Measurements from ENCODE around the gene CDCA4.
A peak's percentile ranks its signal among the peaks of the same experiment; 100 is the strongest.
"Not testable (repeated sequence)": the region's sequence is repeated elsewhere in the genome, so short reads cannot be mapped to it uniquely, and the experiment has no call there.

The CDCA4 gene

GRCh38 chr14:105042813-105043212 lies 21.9 kb upstream of the CDCA4 start:
- H3K4ac ChIP-seq (ENCODE audit: low read depth in 1 of 2, low read length in 2 of 2) = no peak overlapping the region
- no peak overlapping the region for H3K27ac ChIP-seq (ENCODE audit: low read length, poor library complexity, severe bottlenecking)
- no peak overlapping the region for H3K23ac ChIP-seq (ENCODE audit: low read length in 2 of 2)
- peak overlapping the region; percentile 55 for H2AK5ac ChIP-seq (ENCODE audit: low read length, severe bottlenecking)
- H3K9ac ChIP-seq (ENCODE audit: low read length) = no peak overlapping the region
- H4K91ac ChIP-seq (ENCODE audit: low read length) = peak overlapping the region; percentile 41
- no peak overlapping the region for H3K18ac ChIP-seq (ENCODE audit: low read depth in 1 of 2, low read length in 2 of 2)
- no peaks in the 10 kb centered on the region for H3K79me1 ChIP-seq (replicated peaks; ENCODE audit: low read length, poor library complexity, severe bottlenecking)
- no peak overlapping the region for H3K4me2 ChIP-seq (ENCODE audit: low read length, poor library complexity, severe bottlenecking)
- H3K9me3 ChIP-seq (ENCODE audit: control insufficient read depth, low read length) = no peaks in the 10 kb centered on the region
- peaks cover 0 to 31% of the 10 kb centered on the region in 2 experiments for H3K27me3 ChIP-seq (ENCODE audit: control insufficient read depth in 1 of 2, insufficient read depth in 1 of 2, low read length in 2 of 2)
- H2BK5ac ChIP-seq (ENCODE audit: low read depth, low read length, poor library complexity, severe bottlenecking) = no peak overlapping the region
- no peak overlapping the region for H3K4me3 ChIP-seq (ENCODE audit: insufficient read depth in 1 of 2, low read depth in 1 of 2, low read length in 2 of 2)
- no peak overlapping the region for H2BK12ac ChIP-seq (ENCODE audit: low read length in 2 of 2)
- H2BK120ac ChIP-seq (ENCODE audit: low read depth, low read length) = no peak overlapping the region
- no peak overlapping the region for H2AFZ ChIP-seq (ENCODE audit: low read depth, low read length)
- WGBS = 92% methylated on average over 17 of the region's 17 CpGs
- H3K36me3 ChIP-seq (ENCODE audit: control insufficient read depth in 1 of 2, insufficient read depth in 2 of 2, low read depth in 1 of 2, low read length in 2 of 2) = peaks cover 0 to 4% of the 10 kb centered on the region in 2 experiments
- peaks cover 9% of the 10 kb centered on the region for H3K4me1 ChIP-seq (ENCODE audit: control insufficient read depth, insufficient read depth, low read depth, low read length)
- no peak for DNase-seq
- no peak overlapping the region for H3K14ac ChIP-seq (ENCODE audit: low read length in 2 of 2)
- no peak overlapping the region for H4K8ac ChIP-seq (ENCODE audit: low read length)
- H2BK15ac ChIP-seq (ENCODE audit: low read depth, poor library complexity, severe bottlenecking) = no peak overlapping the region

- Histone ChIP-seq H2BK120ac (ENCODE audit: low read depth, low read length) (no peak overlapping the region), H2AK5ac (ENCODE audit: low read length, severe bottlenecking) (peak overlapping the region; percentile 3), H3K9me3 (ENCODE audit: control insufficient read depth, low read length) (no peaks in the 10 kb centered on the region), H2BK5ac (ENCODE audit: low read depth, low read length, poor library complexity, severe bottlenecking) (no peak overlapping the region), H2AFZ (ENCODE audit: low read depth, low read length) (no peak overlapping the region), H3K18ac (ENCODE audit: low read depth in 1 of 2, low read length in 2 of 2) (no peak overlapping the region), H3K36me3 (ENCODE audit: control insufficient read depth in 1 of 2, insufficient read depth in 2 of 2, low read depth in 1 of 2, low read length in 2 of 2) (no peaks in the 10 kb centered on the region), H3K4me2 (ENCODE audit: low read length, poor library complexity, severe bottlenecking) (no peak overlapping the region), H3K14ac (ENCODE audit: low read length in 2 of 2) (no peak overlapping the region), H2BK15ac (ENCODE audit: low read depth, poor library complexity, severe bottlenecking) (no peak overlapping the region), H3K23ac (ENCODE audit: low read length in 2 of 2) (no peak overlapping the region), H3K4me3 (ENCODE audit: insufficient read depth in 1 of 2, low read depth in 1 of 2, low read length in 2 of 2) (no peak overlapping the region), H3K79me1 (replicated peaks; ENCODE audit: low read length, poor library complexity, severe bottlenecking) (no peaks in the 10 kb centered on the region), H3K27me3 (ENCODE audit: control insufficient read depth in 1 of 2, insufficient read depth in 1 of 2, low read length in 2 of 2) (peaks cover 0 to 26% of the 10 kb centered on the region in 2 experiments), H2BK12ac (ENCODE audit: low read length in 2 of 2) (no peak overlapping the region), H3K4me1 (ENCODE audit: control insufficient read depth, insufficient read depth, low read depth, low read length) (peaks cover 9% of the 10 kb centered on the region), H4K91ac (ENCODE audit: low read length) (peak overlapping the region; percentile 41), H4K8ac (ENCODE audit: low read length) (no peak overlapping the region), H3K9ac (ENCODE audit: low read length) (no peak overlapping the region), H3K27ac (ENCODE audit: low read length, poor library complexity, severe bottlenecking) (no peak overlapping the region), H3K4ac (ENCODE audit: low read depth in 1 of 2, low read length in 2 of 2) (no peak overlapping the region)
- WGBS = 86% methylated on average over 27 of the region's 28 CpGs
- DNase-seq = no peak
Observed at GRCh38 chr14:105041841-105042765, 21.2 kb upstream of the CDCA4 start.

- Histone ChIP-seq H3K36me3 (ENCODE audit: control insufficient read depth in 1 of 2, insufficient read depth in 2 of 2, low read depth in 1 of 2, low read length in 2 of 2) (no peaks in the 10 kb centered on the region), H3K14ac (ENCODE audit: low read length in 2 of 2) (no peak overlapping the region), H3K23ac (ENCODE audit: low read length in 2 of 2) (no peak overlapping the region), H3K27ac (ENCODE audit: low read length, poor library complexity, severe bottlenecking) (peak overlapping the region; percentile 88), H3K4me3 (ENCODE audit: insufficient read depth in 1 of 2, low read depth in 1 of 2, low read length in 2 of 2) (no peak overlapping the region), H4K91ac (ENCODE audit: low read length) (no peak overlapping the region), H3K9ac (ENCODE audit: low read length) (no peak overlapping the region), H2AK5ac (ENCODE audit: low read length, severe bottlenecking) (no peak overlapping the region), H2BK12ac (ENCODE audit: low read length in 2 of 2) (no peak overlapping the region), H3K4ac (ENCODE audit: low read depth in 1 of 2, low read length in 2 of 2) (no peak overlapping the region), H2AFZ (ENCODE audit: low read depth, low read length) (no peak overlapping the region), H3K79me1 (replicated peaks; ENCODE audit: low read length, poor library complexity, severe bottlenecking) (no peaks in the 10 kb centered on the region), H3K18ac (ENCODE audit: low read depth in 1 of 2, low read length in 2 of 2) (no peak overlapping the region), H3K27me3 (ENCODE audit: control insufficient read depth in 1 of 2, insufficient read depth in 1 of 2, low read length in 2 of 2) (peaks cover 0 to 23% of the 10 kb centered on the region in 2 experiments), H3K4me1 (ENCODE audit: control insufficient read depth, insufficient read depth, low read depth, low read length) (peaks cover 6% of the 10 kb centered on the region), H2BK15ac (ENCODE audit: low read depth, poor library complexity, severe bottlenecking) (no peak overlapping the region), H2BK120ac (ENCODE audit: low read depth, low read length) (no peak overlapping the region), H4K8ac (ENCODE audit: low read length) (no peak overlapping the region), H3K9me3 (ENCODE audit: control insufficient read depth, low read length) (no peaks in the 10 kb centered on the region), H3K4me2 (ENCODE audit: low read length, poor library complexity, severe bottlenecking) (no peak overlapping the region), H2BK5ac (ENCODE audit: low read depth, low read length, poor library complexity, severe bottlenecking) (peak overlapping the region; percentile 62)
- no peak for DNase-seq
- 87% methylated on average over 12 of the region's 14 CpGs for WGBS
Observed at GRCh38 chr14:105039458-105040205, 18.7 kb upstream of the CDCA4 start.

GRCh38 chr14:105035616-105036015 lies 14.7 kb upstream of the CDCA4 start:
- not testable (repeated sequence) for H3K9ac ChIP-seq (ENCODE audit: low read length); H4K91ac ChIP-seq (ENCODE audit: low read length); H2BK120ac ChIP-seq (ENCODE audit: low read depth, low read length); H2BK12ac ChIP-seq (ENCODE audit: low read length in 2 of 2); H3K23ac ChIP-seq (ENCODE audit: low read length in 2 of 2); H2BK15ac ChIP-seq (ENCODE audit: low read depth, poor library complexity, severe bottlenecking); H3K14ac ChIP-seq (ENCODE audit: low read length in 2 of 2); H3K27me3 ChIP-seq (ENCODE audit: control insufficient read depth in 1 of 2, insufficient read depth in 1 of 2, low read length in 2 of 2); H3K36me3 ChIP-seq (ENCODE audit: control insufficient read depth in 1 of 2, insufficient read depth in 2 of 2, low read depth in 1 of 2, low read length in 2 of 2); H3K27ac ChIP-seq (ENCODE audit: low read length, poor library complexity, severe bottlenecking); H2AK5ac ChIP-seq (ENCODE audit: low read length, severe bottlenecking); H3K4me1 ChIP-seq (ENCODE audit: control insufficient read depth, insufficient read depth, low read depth, low read length); H3K9me3 ChIP-seq (ENCODE audit: control insufficient read depth, low read length); H4K8ac ChIP-seq (ENCODE audit: low read length); H3K4me3 ChIP-seq (ENCODE audit: insufficient read depth in 1 of 2, low read depth in 1 of 2, low read length in 2 of 2); DNase-seq; H3K4me2 ChIP-seq (ENCODE audit: low read length, poor library complexity, severe bottlenecking); H3K18ac ChIP-seq (ENCODE audit: low read depth in 1 of 2, low read length in 2 of 2); H3K79me1 ChIP-seq (replicated peaks; ENCODE audit: low read length, poor library complexity, severe bottlenecking); H2AFZ ChIP-seq (ENCODE audit: low read depth, low read length); H2BK5ac ChIP-seq (ENCODE audit: low read depth, low read length, poor library complexity, severe bottlenecking); H3K4ac ChIP-seq (ENCODE audit: low read depth in 1 of 2, low read length in 2 of 2)
- 100% methylated on average over 1 of the region's 2 CpGs for WGBS

Data from mesenchymal stem cell (in vitro differentiated cells and primary cell).